Effector memory CD4-positive, alpha-beta T cell (primary cell): ENCODE data around the gene CSF2RB.

Experiments used
- DNase-seq, 3 donors: peaks; one replicate each; pipeline ENCODE4 v3.0.0-alpha.2; 2020
- H3K27ac ChIP-seq: 2 replicates; pipeline ENCODE4 v1.7.0; 2013; ENCODE audit warnings: mild to moderate bottlenecking, low read length, moderate library complexity; ENCODE audit not compliant: insufficient read depth, poor library complexity, severe bottlenecking
- H3K27me3 ChIP-seq: replicated peaks from 2 replicates; pipeline ENCODE4 v1.7.0; 2013; ENCODE audit warnings: mild to moderate bottlenecking, low read length; ENCODE audit not compliant: insufficient read depth, control insufficient read depth, poor library complexity, severe bottlenecking
- H3K36me3 ChIP-seq: 2 replicates; pipeline ENCODE4 v1.7.0; 2013; ENCODE audit warnings: mild to moderate bottlenecking, low read length, moderate library complexity; ENCODE audit not compliant: control insufficient read depth, insufficient read depth
- H3K4me1 ChIP-seq: 2 replicates; pipeline ENCODE4 v1.7.0; 2013; ENCODE audit warnings: low read length, mild to moderate bottlenecking; ENCODE audit not compliant: control insufficient read depth, insufficient read depth, poor library complexity, severe bottlenecking
- H3K4me3 ChIP-seq: 2 replicates; pipeline ENCODE4 v1.7.0; 2013; ENCODE audit warnings: low read length, low read depth, mild to moderate bottlenecking; ENCODE audit not compliant: insufficient read depth, poor library complexity, severe bottlenecking
- H3K9me3 ChIP-seq: 2 replicates; pipeline ENCODE4 v1.7.0; 2013; ENCODE audit warnings: mild to moderate bottlenecking, low read length, moderate library complexity; ENCODE audit not compliant: control insufficient read depth

The CSF2RB gene

DNA sequence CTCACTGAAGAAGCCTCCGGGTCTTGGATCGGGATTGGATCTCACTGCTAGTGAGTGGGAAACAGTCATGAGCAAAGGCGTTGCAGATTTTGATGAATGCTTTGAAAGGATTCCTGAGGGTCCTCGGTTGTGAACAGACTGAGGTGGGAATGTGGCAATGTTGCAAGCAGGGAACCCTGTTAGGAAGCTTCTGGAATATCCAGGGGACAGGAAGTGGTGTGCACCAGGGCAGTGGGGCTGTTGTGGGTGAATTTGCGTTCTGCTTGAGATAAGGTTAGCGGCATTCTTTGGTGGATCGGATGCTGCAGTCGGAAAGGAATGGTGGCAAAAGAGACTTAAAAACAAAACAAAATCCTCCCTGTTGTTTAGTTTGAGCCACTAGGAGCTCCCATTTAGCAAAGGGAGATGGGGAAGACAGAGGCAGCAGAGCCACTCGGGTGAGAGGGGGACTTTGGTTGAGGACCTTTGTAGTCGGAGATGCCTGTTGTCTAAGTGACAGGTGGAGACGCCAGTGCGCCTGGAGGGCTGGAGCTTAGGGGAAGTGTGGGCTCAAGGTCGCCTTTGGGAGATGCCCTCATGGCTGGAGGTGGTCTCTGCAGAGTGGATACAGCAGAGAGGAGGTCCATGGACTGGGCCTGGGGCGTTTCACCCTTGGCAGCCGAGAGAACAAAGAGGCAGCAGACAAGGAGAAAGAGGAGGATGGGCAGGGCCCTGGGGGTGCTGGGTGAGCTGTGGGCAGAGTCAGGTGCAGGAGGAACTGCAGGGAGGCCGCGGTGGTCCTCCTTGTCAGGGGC, 37.6 kb downstream of the CSF2RB start:
- no peak overlapping the region for H3K27ac ChIP-seq
- H3K4me3 ChIP-seq = no peak overlapping the region

DNA sequence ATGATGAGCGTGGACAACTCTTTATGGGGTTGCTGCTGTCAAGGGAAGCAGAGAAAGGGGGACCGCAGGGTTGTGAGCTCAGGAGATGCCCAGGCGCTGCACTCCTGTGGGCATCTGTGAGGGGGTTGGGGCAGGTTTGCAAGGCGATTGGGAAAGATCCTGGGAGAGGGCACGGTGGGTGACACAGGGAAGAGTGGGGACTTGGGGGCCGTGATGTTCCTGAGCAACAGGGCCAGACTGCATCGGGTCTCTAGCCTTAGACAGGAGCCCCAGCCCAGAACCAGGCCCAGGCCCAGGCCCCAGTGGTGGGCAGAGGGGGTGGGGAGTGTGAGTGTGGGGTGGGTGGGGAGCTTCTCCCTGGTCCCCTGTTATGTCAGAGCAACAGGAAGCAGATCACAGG, 38.3 kb downstream of the CSF2RB start:
- no peaks in the 10 kb centered on the region for H3K9me3 ChIP-seq
- no peak for DNase-seq
- no peak overlapping the region for H3K27ac ChIP-seq

More for the DNA sequence above, 37.6 kb downstream of the CSF2RB start:
- DNase-seq = no peak
- Histone ChIP-seq H3K27me3 (no peaks in the 10 kb centered on the region), H3K9me3 (no peaks in the 10 kb centered on the region), H3K36me3 (no peaks in the 10 kb centered on the region), H3K4me1 (no peaks in the 10 kb centered on the region)

DNA sequence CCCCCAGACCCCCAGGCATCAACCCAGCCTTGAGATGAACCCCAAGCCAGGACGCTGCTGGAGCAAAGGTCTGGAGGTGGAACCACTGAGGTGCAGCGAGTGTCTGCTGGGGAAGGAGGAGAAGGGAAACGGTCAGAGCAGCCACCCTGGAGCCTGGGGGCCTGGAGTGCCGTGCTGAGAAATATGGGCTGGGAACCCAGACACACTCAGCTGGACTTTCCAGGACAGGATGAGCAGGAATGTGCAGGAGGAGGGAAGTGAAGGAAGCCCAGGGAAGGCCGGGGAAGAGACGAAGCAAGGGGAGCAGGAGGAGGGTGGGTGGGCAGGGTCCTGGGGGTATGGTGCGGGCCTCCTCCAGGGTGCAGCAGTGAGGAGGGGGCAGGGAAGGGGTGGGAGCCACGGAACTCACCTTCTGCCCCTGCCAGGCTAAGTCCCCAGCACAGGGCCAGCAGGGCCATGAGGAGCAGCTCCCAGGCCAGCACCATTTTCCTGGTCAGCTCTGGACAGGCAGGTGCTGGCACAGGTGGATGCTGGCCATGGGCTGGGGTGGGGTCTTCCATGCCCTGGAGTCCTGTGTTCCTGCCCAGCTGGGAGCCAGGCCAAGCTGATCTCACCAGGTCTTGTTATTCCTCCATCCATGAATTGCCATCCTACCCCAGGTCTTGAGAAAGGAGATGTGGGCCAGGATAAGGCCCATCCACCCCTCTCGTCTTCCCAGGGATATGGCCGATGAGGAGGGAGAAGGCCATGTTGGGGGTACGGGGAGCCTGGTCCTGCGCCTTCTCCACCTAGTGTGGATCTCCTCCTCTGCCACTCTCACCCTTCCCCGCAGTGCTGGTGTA, 40.0 kb downstream of the CSF2RB start:
- Histone ChIP-seq H3K4me1 (no peaks in the 10 kb centered on the region), H3K27ac (no peak overlapping the region), H3K9me3 (no peaks in the 10 kb centered on the region), H3K4me3 (no peak overlapping the region), H3K27me3 (no peaks in the 10 kb centered on the region), H3K36me3 (no peaks in the 10 kb centered on the region)
- DNase-seq = no peak

More for the DNA sequence above, 38.3 kb downstream of the CSF2RB start:
- Histone ChIP-seq H3K36me3 (no peaks in the 10 kb centered on the region), H3K4me1 (no peaks in the 10 kb centered on the region), H3K27me3 (no peaks in the 10 kb centered on the region), H3K4me3 (no peak overlapping the region)

DNA sequence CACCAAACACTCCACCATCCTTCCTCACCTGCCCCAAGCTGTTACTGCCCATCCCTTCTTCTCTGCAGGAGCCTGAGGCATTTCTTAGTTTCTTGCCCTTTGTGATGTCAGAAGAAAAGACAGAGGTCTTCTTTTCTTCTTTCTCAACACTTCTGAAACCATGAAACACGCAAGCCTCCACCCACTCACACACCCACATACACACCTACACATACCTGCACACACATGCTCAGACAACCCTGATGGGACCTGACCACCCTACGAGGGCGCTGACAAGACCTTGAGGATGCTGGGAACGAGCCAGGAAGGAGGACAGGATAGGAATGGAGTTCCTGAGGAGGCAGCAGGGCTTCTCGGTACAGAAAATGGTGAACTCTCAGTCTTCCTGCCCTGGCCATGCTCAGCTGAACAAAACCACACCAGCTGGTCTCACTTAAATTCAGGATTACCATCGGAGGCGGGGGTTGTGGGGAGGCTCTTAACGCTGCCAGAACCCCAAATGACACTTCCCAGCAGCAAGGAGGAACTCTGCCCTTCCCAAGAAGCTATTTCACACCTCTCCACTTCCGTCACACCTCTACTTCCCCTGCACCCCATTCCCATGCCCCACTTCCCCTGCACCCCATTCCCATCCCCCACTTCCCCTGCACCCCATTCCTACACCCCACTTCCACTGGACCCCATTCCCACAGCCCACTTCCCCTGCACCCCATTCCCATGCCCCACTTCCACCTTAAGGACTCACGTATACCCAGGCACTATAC, 41.0 kb downstream of the CSF2RB start:
- Histone ChIP-seq H3K4me3 (no peak overlapping the region), H3K4me1 (no peaks in the 10 kb centered on the region), H3K27ac (no peak overlapping the region), H3K27me3 (no peaks in the 10 kb centered on the region), H3K36me3 (no peaks in the 10 kb centered on the region), H3K9me3 (no peaks in the 10 kb centered on the region)
- no peak for DNase-seq

DNA sequence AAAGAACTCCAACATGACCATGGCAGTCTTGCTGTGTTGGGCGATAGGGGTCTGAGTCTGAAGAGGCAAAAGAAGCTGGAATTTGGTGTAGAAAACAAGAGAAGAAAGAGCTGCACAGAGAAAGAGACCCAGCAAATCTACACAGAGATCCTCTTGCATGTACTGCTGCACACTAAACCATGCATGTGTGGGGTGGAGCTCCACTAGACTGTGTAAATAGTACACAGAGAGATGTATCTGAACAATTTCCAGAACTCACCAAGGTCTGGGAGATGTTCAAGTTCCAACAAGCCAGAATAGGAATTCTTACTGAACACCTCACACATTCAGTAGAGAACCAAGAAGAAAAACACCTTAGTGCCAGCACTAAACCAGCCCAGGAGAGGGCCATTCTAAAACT, 42.3 kb downstream of the CSF2RB start:
- Histone ChIP-seq H3K4me1 (no peaks in the 10 kb centered on the region), H3K27ac (no peak overlapping the region)
- DNase-seq = no peak

DNA sequence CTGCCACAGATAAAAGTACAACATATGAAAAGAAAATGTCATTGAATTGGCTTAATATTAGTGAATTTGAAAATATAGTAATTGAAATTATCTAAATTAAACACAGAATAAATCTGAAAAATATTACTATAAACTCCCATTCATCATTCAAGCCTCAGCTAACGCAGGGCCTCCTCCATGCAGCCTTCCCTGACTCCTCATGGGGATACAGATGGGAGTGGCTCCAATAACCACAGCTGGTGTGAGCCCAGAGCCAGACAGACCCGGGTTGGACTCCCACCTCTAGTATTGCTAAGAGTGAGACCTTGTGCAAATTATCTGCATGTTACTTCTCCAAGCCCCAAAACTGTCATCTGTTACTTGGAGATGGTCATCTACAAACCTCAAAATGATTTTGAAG, 44.9 kb downstream of the CSF2RB start:
- no peaks in the 10 kb centered on the region for H3K9me3 ChIP-seq

More for the DNA sequence above, 42.3 kb downstream of the CSF2RB start:
- Histone ChIP-seq H3K4me3 (no peak overlapping the region), H3K27me3 (no peaks in the 10 kb centered on the region), H3K9me3 (no peaks in the 10 kb centered on the region), H3K36me3 (no peaks in the 10 kb centered on the region)

DNA sequence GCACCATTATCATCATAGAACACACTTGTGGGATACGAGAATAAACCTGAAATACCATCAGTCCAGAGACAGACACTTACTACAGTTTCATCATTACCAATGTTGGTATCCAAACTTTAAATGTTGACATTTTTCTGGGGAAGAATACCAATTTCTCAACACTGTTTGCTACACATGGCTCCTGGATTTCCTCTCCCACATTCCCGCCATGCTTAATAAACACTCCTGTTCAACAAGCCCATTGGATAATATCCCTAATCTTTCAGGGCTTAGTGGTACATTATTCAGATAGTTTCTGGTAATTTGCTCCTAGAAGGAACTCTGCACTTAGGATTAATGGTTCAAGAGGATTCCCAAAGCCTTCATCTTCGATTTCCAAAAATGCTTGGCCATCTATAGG, 48.2 kb downstream of the CSF2RB start:
- Histone ChIP-seq H3K36me3 (no peaks in the 10 kb centered on the region), H3K27ac (no peak overlapping the region), H3K27me3 (no peaks in the 10 kb centered on the region), H3K9me3 (no peaks in the 10 kb centered on the region), H3K4me1 (no peaks in the 10 kb centered on the region), H3K4me3 (no peak overlapping the region)
- DNase-seq = no peak

More for the DNA sequence above, 44.9 kb downstream of the CSF2RB start:
- Histone ChIP-seq H3K27ac (no peak overlapping the region), H3K27me3 (no peaks in the 10 kb centered on the region), H3K4me1 (no peaks in the 10 kb centered on the region), H3K4me3 (no peak overlapping the region), H3K36me3 (no peaks in the 10 kb centered on the region)
- no peak for DNase-seq

DNA sequence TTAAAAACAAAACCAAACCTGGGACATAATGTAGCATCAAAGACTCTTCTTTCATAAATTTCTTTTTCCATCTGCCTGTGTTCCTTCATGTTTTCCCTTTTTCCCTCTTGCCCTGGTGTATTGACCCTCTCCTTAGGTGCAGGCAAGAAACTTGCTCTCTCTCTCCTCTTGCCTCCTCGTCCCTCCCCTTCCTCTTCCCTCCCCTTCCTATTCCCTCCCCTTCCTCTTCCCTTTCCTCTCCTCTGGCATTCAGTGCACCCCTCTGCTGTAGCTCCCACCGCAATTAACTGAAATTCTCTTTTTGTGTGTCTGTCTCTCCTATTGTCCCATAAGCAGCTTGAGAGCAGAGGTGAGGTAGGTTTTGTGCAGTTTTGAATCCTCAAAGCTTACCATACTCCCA, 49.9 kb downstream of the CSF2RB start:
- Histone ChIP-seq H3K9me3 (no peaks in the 10 kb centered on the region), H3K27me3 (no peaks in the 10 kb centered on the region), H3K27ac (no peak overlapping the region), H3K4me1 (no peaks in the 10 kb centered on the region), H3K4me3 (no peak overlapping the region), H3K36me3 (no peaks in the 10 kb centered on the region)
- no peak for DNase-seq

DNA sequence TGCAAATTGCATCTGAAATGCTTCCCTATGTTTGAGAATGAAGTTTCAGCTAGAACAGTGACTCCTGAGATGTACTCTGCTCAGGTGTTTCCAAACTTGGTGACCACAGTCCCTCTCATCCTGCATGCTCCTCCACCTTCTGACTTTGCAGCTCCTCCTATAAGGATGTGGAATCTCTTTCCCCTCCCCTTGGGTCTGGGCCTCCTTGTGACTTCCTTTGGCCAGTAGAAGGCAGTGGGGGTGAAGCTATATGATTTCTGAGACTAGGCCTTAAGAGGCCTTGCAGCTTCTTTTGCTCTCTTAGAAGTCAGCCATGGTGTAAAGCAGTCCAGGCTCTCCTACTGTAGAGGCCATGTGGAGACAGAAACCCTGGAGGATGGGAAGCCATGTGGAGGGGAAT, 50.7 kb downstream of the CSF2RB start:
- no peaks in the 10 kb centered on the region for H3K4me1 ChIP-seq
- H3K27me3 ChIP-seq = no peaks in the 10 kb centered on the region
- H3K9me3 ChIP-seq = no peaks in the 10 kb centered on the region
- no peaks in the 10 kb centered on the region for H3K36me3 ChIP-seq
- H3K4me3 ChIP-seq = no peak overlapping the region
- no peak overlapping the region for H3K27ac ChIP-seq
- no peak for DNase-seq
